VCaP (cell line): ENCODE results near the gene SSR4.

ENCODE experiments used
- H3K27ac ChIP-seq: fragments of 450-650 bp; 2 replicates; pipeline ENCODE4 v1.5.1; 2017
- CTCF ChIP-seq: fragments of 450-650 bp; conservative IDR thresholded peaks from 2 replicates; pipeline ENCODE4 v1.5.1; 2017; ENCODE audit warnings: mild to moderate bottlenecking, moderate library complexity

Gene SSR4

DNA sequence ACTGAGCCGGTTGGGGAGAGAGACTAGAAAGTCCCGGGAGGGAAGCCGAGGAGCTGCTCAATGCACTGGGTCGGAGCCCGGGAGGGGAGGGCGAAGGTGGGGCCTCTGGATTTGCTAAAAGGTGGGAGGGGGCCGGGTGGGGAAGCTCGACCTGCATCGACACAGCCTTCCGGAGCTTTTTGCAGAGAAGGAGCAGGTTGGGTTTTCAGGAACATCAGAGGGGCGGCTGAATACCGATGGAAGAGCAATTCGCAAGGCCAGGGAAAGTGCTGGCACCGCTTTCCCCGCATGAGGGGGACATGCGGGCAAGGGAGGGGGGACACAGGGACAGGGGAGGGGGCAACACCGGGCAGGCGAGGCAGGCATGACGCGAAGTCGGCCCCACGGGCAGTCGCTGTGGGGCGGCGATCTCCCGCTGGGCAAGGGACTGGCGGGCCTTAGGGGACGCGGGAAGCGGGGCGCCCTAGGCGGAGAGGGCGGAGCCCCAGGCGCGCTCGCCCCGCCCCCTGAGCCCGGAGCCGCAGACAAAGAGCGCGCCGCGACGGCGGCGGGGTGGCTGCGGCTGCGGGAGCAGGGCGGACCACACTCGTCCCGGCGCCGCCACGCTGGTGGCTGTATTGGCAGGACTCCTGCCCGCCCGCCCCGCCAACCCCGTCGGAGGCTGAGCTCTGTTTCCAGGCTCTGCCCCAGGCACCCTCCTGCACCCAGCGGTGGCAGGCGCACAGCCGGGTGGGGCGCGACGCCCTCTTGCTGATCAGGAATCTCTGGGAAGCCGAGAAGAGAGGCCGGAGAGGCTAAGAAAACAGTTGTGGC, 24.3 kb downstream of the SSR4 start:
- TF ChIP-seq CTCF = no peak
- H3K27ac ChIP-seq = peak overlapping the region; percentile 71

DNA sequence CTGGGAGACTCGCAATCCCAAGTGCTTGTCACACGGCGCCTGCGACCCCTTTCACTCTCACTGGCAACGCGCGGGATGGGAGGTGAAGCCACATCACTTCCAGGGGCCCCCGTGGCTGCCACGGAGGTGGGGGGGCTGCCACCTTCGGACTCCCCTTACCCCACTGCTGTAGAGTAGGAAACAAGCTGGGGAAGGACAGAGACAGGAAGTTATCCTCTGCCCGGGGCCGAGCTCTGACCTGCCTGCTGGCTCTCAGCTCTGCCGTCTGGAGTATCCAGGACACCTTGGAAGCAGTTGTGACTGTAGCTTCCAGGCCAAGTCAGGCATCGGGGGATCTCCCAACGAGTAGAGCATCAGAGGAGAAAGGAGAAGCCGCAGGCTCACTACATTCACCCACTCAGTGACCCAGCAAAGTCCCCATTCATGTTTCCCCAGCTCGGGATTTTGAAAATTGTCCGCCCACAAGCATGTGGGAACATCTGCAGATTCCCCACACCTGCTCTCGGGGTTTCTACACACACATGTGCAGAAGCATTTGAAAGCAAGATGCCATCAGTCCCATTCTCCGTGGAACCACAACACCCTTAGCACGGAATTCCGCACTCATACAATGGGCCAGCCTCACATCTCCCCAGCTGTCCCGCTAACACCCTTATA, 25.0 kb downstream of the SSR4 start:
- peak overlapping the region; percentile 71 for H3K27ac ChIP-seq
- no peak for TF ChIP-seq CTCF

DNA sequence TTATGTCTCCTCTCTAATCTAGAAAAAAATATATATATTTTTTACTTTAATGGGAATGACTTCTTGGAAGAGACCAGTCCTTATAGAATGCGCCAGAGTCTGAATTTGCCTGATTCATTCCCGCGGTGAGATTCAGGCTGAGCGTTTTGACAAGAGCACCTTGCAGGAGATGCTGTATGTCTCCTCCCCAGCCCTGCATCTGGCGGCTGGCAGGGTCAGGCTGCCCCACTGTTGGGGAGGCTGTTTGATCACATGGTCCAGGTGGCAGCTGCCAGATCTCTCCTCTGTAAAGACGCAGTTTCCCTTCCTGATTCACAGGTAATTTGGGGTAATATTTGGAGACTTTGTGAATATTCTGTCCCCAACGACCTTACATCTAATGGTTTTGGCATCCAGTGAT, 26.1 kb downstream of the SSR4 start:
- TF ChIP-seq CTCF = no peak
- no peak overlapping the region for H3K27ac ChIP-seq

DNA sequence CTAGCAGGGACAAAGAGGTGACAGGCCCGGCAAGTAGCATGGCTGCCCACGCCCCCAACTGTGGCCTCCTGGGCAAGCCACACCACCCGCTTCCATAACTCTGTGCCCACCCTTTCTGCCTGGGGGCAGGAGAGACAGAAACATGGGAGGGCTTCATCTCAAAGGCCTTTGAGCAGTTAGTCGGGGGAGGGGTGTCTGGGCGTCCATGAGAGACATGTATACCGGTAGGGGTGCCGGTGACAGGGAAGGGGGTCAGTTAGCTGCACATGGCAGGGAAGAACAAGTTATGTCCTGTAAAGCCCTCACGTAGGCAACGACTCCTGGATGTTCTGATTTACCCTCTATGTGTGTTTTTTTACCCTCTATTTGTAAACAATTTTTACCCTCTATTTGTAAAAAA, 26.6 kb downstream of the SSR4 start:
- H3K27ac ChIP-seq = no peak overlapping the region
- no peak for TF ChIP-seq CTCF

DNA sequence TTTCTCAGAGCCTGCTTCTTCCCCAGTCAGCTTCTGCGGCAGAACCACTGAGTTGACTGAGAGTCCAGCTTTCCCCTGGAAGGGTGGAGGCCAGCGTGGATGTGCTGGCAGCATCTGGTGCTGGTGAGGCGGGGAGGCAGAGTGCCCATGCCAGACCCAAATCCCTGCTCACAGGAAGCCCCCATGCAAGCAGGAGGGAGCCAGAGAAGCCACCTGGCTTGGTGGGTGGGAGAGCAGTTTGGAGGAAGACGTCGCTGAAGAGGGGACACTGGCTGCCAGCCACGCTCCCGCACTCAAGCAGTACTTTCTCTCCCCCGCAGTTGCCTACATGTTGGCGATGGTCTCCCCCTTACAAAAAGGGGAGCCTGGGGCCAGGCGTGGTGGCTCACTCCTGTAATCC, 29.9 kb downstream of the SSR4 start:
- H3K27ac ChIP-seq = no peak overlapping the region
- TF ChIP-seq CTCF = no peak

DNA sequence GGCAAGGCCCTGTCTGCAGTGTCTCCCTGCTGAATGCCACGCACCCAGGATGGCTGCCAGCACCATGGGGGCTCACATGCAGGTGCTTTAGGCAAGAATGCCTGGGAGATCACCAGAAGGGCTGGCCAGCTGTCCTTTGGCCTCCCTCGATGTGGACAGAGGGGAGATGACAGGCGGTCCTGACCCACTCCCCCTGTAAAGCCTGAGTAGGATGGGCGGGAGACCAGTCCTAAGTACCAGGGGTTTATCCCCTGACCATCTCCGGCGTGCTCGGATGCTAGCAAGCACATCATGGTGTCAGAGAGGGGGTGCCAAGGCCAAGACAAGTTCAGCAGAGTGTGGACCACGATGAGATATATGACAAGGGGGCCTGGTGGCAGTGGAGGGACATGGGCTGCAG, 30.6 kb downstream of the SSR4 start:
- TF ChIP-seq CTCF = no peak
- H3K27ac ChIP-seq = no peak overlapping the region

DNA sequence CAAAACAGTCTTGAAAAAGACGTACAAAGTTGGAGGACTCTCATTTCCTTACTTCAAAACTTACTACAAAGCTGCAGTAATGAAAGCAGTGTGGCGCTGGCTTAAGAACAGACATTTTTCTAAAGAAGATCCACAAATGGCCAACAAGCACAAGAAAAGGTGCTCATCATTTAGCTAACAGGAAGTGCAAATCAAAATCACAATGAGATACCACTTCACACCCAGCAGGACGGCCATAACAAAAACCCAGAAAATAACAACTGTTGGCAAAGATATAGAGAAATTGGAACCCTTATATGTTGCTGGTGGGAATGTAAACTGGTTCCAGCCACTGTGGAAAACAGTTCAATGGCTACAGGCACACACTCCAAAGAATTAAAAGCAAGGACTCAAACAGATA, 32.5 kb downstream of the SSR4 start:
- no peak for TF ChIP-seq CTCF
- no peak overlapping the region for H3K27ac ChIP-seq
